ENCODE data around the gene IFITM5.

Gene IFITM5

DNA sequence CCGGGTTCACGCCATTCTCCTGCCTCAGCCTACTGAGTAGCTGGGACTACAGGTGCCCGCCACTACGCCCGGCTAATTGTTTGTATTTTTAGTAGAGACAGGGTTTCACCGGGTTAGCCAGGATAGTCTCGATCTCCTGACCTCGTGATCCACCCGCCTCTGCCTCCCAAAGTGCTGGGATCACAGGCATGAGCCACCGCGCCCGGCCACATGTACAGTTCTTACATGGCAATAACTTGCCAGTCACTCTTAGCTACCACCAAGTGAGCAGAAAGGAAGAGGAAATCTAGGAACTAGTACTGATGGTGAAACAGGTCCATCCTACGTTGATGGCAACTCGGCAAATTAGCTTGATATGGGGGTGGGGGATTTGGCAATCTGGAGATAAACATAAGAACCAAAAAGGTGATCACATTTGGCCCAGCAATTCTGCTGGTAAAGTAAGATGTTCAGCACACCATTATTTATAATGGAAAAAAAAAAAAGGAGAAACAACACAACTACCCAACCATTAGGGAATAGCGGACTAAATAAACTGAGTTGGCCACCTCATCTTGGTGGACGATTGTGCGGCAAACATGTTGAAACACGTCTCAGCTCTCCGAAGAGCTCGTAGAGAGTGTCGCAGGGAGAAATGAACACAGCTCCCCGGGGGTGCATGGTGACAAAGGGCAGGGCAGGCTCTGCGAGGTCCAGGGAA lies 15.8 kb downstream of the IFITM5 start:
- H3K4me3 ChIP-seq = no peak overlapping the region
- DNase-seq (ENCODE audit: low read depth, low spot score) = no peak

DNA sequence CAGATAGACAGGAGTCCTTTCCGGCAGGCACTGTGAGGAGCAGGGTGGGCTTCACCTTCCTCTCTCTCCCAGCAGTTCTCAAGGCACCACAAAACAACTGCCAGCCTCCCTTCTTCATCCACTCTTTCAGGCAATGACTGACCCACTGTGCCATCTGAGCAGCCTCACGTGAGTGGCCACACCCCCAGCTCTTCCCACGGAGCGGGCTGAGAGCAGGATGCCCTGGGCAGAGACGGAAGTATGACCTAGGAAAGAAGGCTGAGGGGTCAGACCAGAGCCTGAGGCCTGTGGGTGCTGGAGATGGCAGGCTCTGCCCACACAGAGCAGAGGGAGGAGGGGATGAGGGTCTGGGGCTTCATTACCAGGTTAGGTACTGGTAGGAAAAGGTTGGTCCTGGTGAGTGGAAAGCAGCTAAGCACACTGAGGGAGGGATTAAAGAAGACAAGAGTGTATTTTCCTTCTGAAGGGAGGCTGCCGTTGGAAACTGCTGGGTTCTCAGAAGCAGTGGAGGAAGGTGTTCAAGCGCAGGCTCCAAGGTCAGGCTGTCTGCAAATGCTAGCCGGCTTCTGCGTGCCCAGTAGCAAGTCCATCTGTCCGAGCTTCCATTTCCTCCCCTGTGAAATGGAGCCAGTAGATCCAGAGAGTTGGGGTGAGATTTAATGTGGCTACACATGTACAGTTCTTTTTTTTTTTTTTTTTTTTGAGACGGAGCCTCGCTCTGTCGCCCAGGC lies 16.5 kb downstream of the IFITM5 start:
- Histone ChIP-seq H3K36me3 (ENCODE audit: insufficient read depth, low read length) (no peaks in the 10 kb centered on the region), H3K9me3 (ENCODE audit: low read depth, low read length) (no peaks in the 10 kb centered on the region), H3K9ac (ENCODE audit: insufficient read length) (no peak overlapping the region), H3K4me3 (no peak overlapping the region), H3K27ac (no peak overlapping the region)
- no peak for DNase-seq (ENCODE audit: low read depth, low spot score)
- no peak for TF ChIP-seq FOXP2 (optimal IDR thresholded peaks at IDR 0.05; ENCODE audit: control extremely low read depth, extremely low read length, insufficient read depth)
- TF ChIP-seq POLR2AphosphoS5 (IDR thresholded peaks at IDR 0.05; ENCODE audit: borderline replicate concordance, low read depth, low read length) = no peak
- no peak for TF ChIP-seq EZH2 (IDR thresholded peaks at IDR 0.05)

More for the DNA sequence above, 15.8 kb downstream of the IFITM5 start:
- Histone ChIP-seq H3K9me3 (ENCODE audit: low read depth, low read length) (no peaks in the 10 kb centered on the region), H3K27ac (no peak overlapping the region), H3K36me3 (ENCODE audit: insufficient read depth, low read length) (no peaks in the 10 kb centered on the region), H3K9ac (ENCODE audit: insufficient read length) (no peak overlapping the region)
- no peak for TF ChIP-seq POLR2AphosphoS5 (IDR thresholded peaks at IDR 0.05; ENCODE audit: borderline replicate concordance, low read depth, low read length)
- TF ChIP-seq EZH2 (IDR thresholded peaks at IDR 0.05) = no peak
- no peak for TF ChIP-seq FOXP2 (optimal IDR thresholded peaks at IDR 0.05; ENCODE audit: control extremely low read depth, extremely low read length, insufficient read depth)

DNA sequence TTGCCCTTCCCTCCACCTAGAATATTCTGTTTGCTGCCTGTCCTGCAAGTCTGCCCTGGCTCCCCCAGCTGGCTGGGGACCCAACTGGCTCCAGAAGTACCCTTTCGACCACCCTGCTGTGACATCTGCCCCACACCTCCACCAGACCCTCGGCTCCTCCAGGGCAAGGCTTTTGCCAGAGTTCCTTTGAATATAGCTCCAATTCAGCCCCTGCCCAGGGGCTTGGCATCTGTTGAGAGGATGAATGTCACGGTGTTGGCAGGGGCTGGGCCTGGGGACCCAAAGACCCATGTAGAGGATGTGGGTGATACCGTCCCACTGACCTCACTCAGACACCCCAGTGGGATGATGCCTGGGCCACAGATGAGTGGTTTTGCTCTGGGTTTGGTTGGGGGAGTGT lies 17.2 kb downstream of the IFITM5 start:
- Histone ChIP-seq H3K9me3 (ENCODE audit: low read depth, low read length) (no peaks in the 10 kb centered on the region), H3K9ac (ENCODE audit: insufficient read length) (no peak overlapping the region), H3K36me3 (ENCODE audit: insufficient read depth, low read length) (no peaks in the 10 kb centered on the region), H3K4me3 (no peak overlapping the region), H3K27ac (no peak overlapping the region)
- no peak for DNase-seq (ENCODE audit: low read depth, low spot score)
- TF ChIP-seq EZH2 (IDR thresholded peaks at IDR 0.05) = no peak
- no peak for TF ChIP-seq FOXP2 (optimal IDR thresholded peaks at IDR 0.05; ENCODE audit: control extremely low read depth, extremely low read length, insufficient read depth)
- no peak for TF ChIP-seq POLR2AphosphoS5 (IDR thresholded peaks at IDR 0.05; ENCODE audit: borderline replicate concordance, low read depth, low read length)

DNA sequence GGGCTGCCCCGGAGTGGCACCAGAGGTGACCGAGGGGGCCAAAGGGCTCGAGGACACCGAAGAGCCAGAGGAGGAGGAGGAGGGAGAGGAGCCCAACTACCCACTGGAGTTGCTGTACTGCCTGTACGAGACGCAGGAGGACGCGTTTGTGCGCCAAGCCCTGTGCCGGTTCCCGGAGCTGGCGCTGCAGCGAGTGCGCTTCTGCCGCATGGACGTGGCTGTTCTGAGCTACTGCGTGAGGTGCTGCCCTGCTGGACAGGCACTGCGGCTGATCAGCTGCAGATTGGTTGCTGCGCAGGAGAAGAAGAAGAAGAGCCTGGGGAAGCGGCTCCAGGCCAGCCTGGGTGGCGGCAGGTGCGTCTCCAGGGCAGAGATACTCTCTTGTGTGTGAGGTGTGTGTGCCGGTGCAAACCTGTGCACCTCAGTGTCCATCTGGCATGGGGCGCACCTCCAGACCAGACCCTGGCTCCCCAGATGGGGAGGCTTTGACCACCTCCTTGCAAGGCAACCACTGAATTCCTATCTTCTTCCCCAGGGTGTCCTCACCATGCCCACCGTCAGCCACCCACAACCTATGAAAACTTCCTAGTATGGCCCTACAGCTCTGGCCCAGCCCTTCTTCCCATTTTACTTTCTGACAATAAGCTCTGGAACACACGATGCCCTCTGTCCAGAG lies 17.7 kb downstream of the IFITM5 start:
- Histone ChIP-seq H3K9me3 (ENCODE audit: low read depth, low read length) (no peaks in the 10 kb centered on the region; the same call in 1 of the 2 replicates), H3K4me3 (no peak overlapping the region), H3K36me3 (ENCODE audit: insufficient read depth, low read length) (no peaks in the 10 kb centered on the region), H3K9ac (ENCODE audit: insufficient read length) (no peak overlapping the region), H3K27ac (no peak overlapping the region)
- no peak for DNase-seq (ENCODE audit: low read depth, low spot score)
- TF ChIP-seq POLR2AphosphoS5 (IDR thresholded peaks at IDR 0.05; ENCODE audit: borderline replicate concordance, low read depth, low read length) (no peak), FOXP2 (optimal IDR thresholded peaks at IDR 0.05; ENCODE audit: control extremely low read depth, extremely low read length, insufficient read depth) (no peak), EZH2 (IDR thresholded peaks at IDR 0.05) (no peak)

DNA sequence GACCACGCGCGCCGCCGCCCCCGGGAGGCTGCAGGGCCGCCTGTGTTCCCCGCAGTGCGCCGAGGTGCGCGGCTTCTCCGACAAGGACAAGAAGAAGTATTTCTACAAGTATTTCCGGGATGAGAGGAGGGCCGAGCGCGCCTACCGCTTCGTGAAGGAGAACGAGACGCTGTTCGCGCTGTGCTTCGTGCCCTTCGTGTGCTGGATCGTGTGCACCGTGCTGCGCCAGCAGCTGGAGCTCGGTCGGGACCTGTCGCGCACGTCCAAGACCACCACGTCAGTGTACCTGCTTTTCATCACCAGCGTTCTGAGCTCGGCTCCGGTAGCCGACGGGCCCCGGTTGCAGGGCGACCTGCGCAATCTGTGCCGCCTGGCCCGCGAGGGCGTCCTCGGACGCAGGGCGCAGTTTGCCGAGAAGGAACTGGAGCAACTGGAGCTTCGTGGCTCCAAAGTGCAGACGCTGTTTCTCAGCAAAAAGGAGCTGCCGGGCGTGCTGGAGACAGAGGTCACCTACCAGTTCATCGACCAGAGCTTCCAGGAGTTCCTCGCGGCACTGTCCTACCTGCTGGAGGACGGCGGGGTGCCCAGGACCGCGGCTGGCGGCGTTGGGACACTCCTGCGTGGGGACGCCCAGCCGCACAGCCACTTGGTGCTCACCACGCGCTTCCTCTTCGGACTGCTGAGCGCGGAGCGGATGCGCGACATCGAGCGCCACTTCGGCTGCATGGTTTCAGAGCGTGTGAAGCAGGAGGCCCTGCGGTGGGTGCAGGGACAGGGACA lies 18.4 kb downstream of the IFITM5 start:
- peak overlapping the region; percentile 40; the same call in 1 of the 2 replicates for H3K4me3 ChIP-seq
- H3K27ac ChIP-seq = no peak overlapping the region
- H3K9me3 ChIP-seq (ENCODE audit: low read depth, low read length) = no peaks in the 10 kb centered on the region; the same call in 1 of the 2 replicates
- no peaks in the 10 kb centered on the region for H3K36me3 ChIP-seq (ENCODE audit: insufficient read depth, low read length)
- peak; percentile 42 for TF ChIP-seq EZH2 (IDR thresholded peaks at IDR 0.05)
- TF ChIP-seq FOXP2 (optimal IDR thresholded peaks at IDR 0.05; ENCODE audit: control extremely low read depth, extremely low read length, insufficient read depth) = no peak
- DNase-seq (ENCODE audit: low read depth, low spot score) = no peak
- no peak overlapping the region for H3K9ac ChIP-seq (ENCODE audit: insufficient read length)

DNA sequence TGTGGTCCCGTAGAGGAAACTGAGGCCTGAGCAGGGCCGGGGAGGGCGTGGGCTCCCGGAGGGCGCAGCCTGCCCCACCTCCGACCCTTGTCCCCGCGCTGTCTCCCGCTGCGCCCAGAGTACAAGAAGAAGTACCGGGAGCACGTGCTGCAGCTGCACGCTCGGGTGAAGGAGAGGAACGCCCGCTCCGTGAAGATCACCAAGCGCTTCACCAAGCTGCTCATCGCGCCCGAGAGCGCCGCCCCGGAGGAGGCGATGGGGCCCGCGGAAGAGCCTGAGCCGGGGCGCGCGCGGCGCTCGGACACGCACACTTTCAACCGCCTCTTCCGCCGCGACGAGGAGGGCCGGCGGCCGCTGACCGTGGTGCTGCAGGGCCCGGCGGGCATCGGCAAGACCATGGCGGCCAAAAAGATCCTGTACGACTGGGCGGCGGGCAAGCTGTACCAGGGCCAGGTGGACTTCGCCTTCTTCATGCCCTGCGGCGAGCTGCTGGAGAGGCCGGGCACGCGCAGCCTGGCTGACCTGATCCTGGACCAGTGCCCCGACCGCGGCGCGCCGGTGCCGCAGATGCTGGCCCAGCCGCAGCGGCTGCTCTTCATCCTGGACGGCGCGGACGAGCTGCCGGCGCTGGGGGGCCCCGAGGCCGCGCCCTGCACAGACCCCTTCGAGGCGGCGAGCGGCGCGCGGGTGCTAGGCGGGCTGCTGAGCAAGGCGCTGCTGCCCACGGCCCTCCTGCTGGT lies 19.2 kb downstream of the IFITM5 start:
- no peaks in the 10 kb centered on the region for H3K36me3 ChIP-seq (ENCODE audit: insufficient read depth, low read length)
- no peak overlapping the region for H3K9ac ChIP-seq (ENCODE audit: insufficient read length)
- H3K4me3 ChIP-seq = peak overlapping the region; percentile 40
- no peaks in the 10 kb centered on the region; the same call in 1 of the 2 replicates for H3K9me3 ChIP-seq (ENCODE audit: low read depth, low read length)
- TF ChIP-seq POLR2AphosphoS5 (IDR thresholded peaks at IDR 0.05; ENCODE audit: borderline replicate concordance, low read depth, low read length) = no peak
- no peak for TF ChIP-seq FOXP2 (optimal IDR thresholded peaks at IDR 0.05; ENCODE audit: control extremely low read depth, extremely low read length, insufficient read depth)
- peak; percentile 26 for TF ChIP-seq EZH2 (IDR thresholded peaks at IDR 0.05)
- DNase-seq (ENCODE audit: low read depth, low spot score) = no peak
- H3K27ac ChIP-seq = no peak overlapping the region

Data from SK-N-MC (cell line).